Skeletal muscle satellite cell (primary cell): ENCODE measurements around the gene IFNA6.

ENCODE experiments used
- H3K27me3 ChIP-seq: 2 replicates; pipeline ENCODE4 v1.7.0; 2013; ENCODE audit warnings: low read length; ENCODE audit not compliant: control insufficient read depth, insufficient read depth
- H3K36me3 ChIP-seq: 2 replicates; pipeline ENCODE4 v1.7.0; 2013; ENCODE audit warnings: mild to moderate bottlenecking, control low read depth, low read length; ENCODE audit not compliant: insufficient read depth
- H3K4me1 ChIP-seq: 2 replicates; pipeline ENCODE4 v1.7.0; 2013; ENCODE audit warnings: low read length; ENCODE audit not compliant: control insufficient read depth, insufficient read depth
- H3K4me2 ChIP-seq: 2 replicates; pipeline ENCODE4 v1.7.0; 2013; ENCODE audit warnings: mild to moderate bottlenecking, low read length
- H3K4me3 ChIP-seq: 2 replicates; pipeline ENCODE4 v1.7.0; 2013; ENCODE audit warnings: low read length
- H3K9ac ChIP-seq: 2 replicates; pipeline ENCODE4 v1.7.0; 2013; ENCODE audit warnings: mild to moderate bottlenecking, low read depth, low read length, moderate library complexity
- H3K9me3 ChIP-seq: replicated peaks from 2 replicates; pipeline ENCODE4 v1.7.0; 2013; ENCODE audit warnings: mild to moderate bottlenecking, control low read depth, low read length

Gene IFNA6

GRCh38 chr9:21362287-21362686 is 11.6 kb upstream of the IFNA6 start:
- H3K27me3 ChIP-seq: peaks cover 51% of the 10 kb centered on the region
- H3K4me2 ChIP-seq: no peak overlapping the region
- H3K9ac ChIP-seq: no peak overlapping the region
- H3K4me3 ChIP-seq: no peak overlapping the region
- no peaks in the 10 kb centered on the region for H3K4me1 ChIP-seq
- H3K9me3 ChIP-seq: no peaks in the 10 kb centered on the region
- no peaks in the 10 kb centered on the region for H3K36me3 ChIP-seq

GRCh38 chr9:21357479-21358460 is 7.1 kb upstream of the IFNA6 start:
- H3K4me1 ChIP-seq: no peaks in the 10 kb centered on the region
- no peaks in the 10 kb centered on the region for H3K9me3 ChIP-seq
- H3K4me3 ChIP-seq: no peak overlapping the region
- peaks cover 54% of the 10 kb centered on the region for H3K27me3 ChIP-seq
- peak overlapping the region; percentile 13 for H3K4me2 ChIP-seq
- no peaks in the 10 kb centered on the region for H3K36me3 ChIP-seq
- H3K9ac ChIP-seq: no peak overlapping the region

GRCh38 chr9:21348430-21348970 is 2.2 kb downstream of the IFNA6 start:
- no peaks in the 10 kb centered on the region for H3K9me3 ChIP-seq
- no peaks in the 10 kb centered on the region for H3K36me3 ChIP-seq
- no peak overlapping the region for H3K9ac ChIP-seq
- H3K4me1 ChIP-seq: no peaks in the 10 kb centered on the region
- H3K4me3 ChIP-seq: no peak overlapping the region
- H3K27me3 ChIP-seq: peaks cover 41% of the 10 kb centered on the region
- H3K4me2 ChIP-seq: no peak overlapping the region

GRCh38 chr9:21340735-21341134 is 10.0 kb downstream of the IFNA6 start:
- no peaks in the 10 kb centered on the region for H3K36me3 ChIP-seq
- no peak overlapping the region for H3K4me2 ChIP-seq

GRCh38 chr9:21336457-21336856 is 14.2 kb downstream of the IFNA6 start:
- H3K4me2 ChIP-seq: no peak overlapping the region
- H3K9me3 ChIP-seq: no peaks in the 10 kb centered on the region
- H3K4me1 ChIP-seq: peaks cover 26% of the 10 kb centered on the region
- no peak overlapping the region for H3K9ac ChIP-seq
- peaks cover 17% of the 10 kb centered on the region for H3K36me3 ChIP-seq
- peaks cover 13% of the 10 kb centered on the region for H3K27me3 ChIP-seq
- no peak overlapping the region for H3K4me3 ChIP-seq

More at GRCh38 chr9:21340735-21341134, 10.0 kb downstream of the IFNA6 start:
- Histone ChIP-seq H3K9me3 (no peaks in the 10 kb centered on the region), H3K27me3 (peaks cover 17% of the 10 kb centered on the region), H3K4me3 (no peak overlapping the region), H3K4me1 (no peaks in the 10 kb centered on the region), H3K9ac (no peak overlapping the region)

GRCh38 chr9:21334701-21335632 is 15.7 kb downstream of the IFNA6 start, which contains the start of gene KLHL9:
KLHL9 (minus strand) TSS chr9:21335404; CDS start chr9:21334859, 545 bp downstream.
- Histone ChIP-seq H3K9ac (peak within 1 kb of the TSS; percentile 97), H3K4me1 (peaks cover 32% of the 10 kb centered on the region), H3K4me3 (peak within 1 kb of the TSS; percentile 85), H3K36me3 (peaks cover 23% of the 10 kb centered on the region), H3K4me2 (peak within 1 kb of the TSS; percentile 80), H3K9me3 (no peaks in the 10 kb centered on the region), H3K27me3 (peaks cover 6% of the 10 kb centered on the region)

GRCh38 chr9:21333226-21333625 is 17.5 kb downstream of the IFNA6 start:
- H3K9ac ChIP-seq: no peak overlapping the region
- H3K36me3 ChIP-seq: peaks cover 24% of the 10 kb centered on the region
- H3K9me3 ChIP-seq: no peaks in the 10 kb centered on the region
- H3K4me3 ChIP-seq: peak overlapping the region; percentile 85
- H3K4me2 ChIP-seq: peak overlapping the region; percentile 80
- H3K4me1 ChIP-seq: peaks cover 32% of the 10 kb centered on the region
- no peaks in the 10 kb centered on the region for H3K27me3 ChIP-seq

GRCh38 chr9:21331676-21332402 is 18.8 kb downstream of the IFNA6 start:
- Histone ChIP-seq H3K4me3 (peak overlapping the region; percentile 85), H3K27me3 (no peaks in the 10 kb centered on the region), H3K9me3 (no peaks in the 10 kb centered on the region), H3K4me2 (peak overlapping the region; percentile 80), H3K4me1 (peaks cover 32% of the 10 kb centered on the region), H3K9ac (no peak overlapping the region), H3K36me3 (peaks cover 24% of the 10 kb centered on the region)

- Histone ChIP-seq H3K9ac (no peak overlapping the region), H3K4me1 (peaks cover 8% of the 10 kb centered on the region), H3K36me3 (peaks cover 33% of the 10 kb centered on the region), H3K4me2 (no peak overlapping the region), H3K27me3 (no peaks in the 10 kb centered on the region), H3K9me3 (no peaks in the 10 kb centered on the region), H3K4me3 (no peak overlapping the region)
Observed at GRCh38 chr9:21326526-21327139, 24.1 kb downstream of the IFNA6 start.

GRCh38 chr9:21324047-21324446 is 26.6 kb downstream of the IFNA6 start:
- Histone ChIP-seq H3K4me2 (no peak overlapping the region), H3K36me3 (peaks cover 27% of the 10 kb centered on the region)

More at GRCh38 chr9:21324047-21324446, 26.6 kb downstream of the IFNA6 start:
- Histone ChIP-seq H3K9me3 (no peaks in the 10 kb centered on the region), H3K4me3 (no peak overlapping the region), H3K27me3 (no peaks in the 10 kb centered on the region), H3K4me1 (no peaks in the 10 kb centered on the region), H3K9ac (no peak overlapping the region)
